GM13976 (cell line): Measurements from ENCODE around the gene UPK2.

Source experiments
- DNase-seq: peaks from one replicate; pipeline ENCODE4 v3.0.0; 2012; ENCODE audit warnings: low spot score
- CTCF ChIP-seq: IDR thresholded peaks from 2 replicates; pipeline ENCODE4 v1.5.1; 2012; ENCODE audit warnings: borderline replicate concordance, mild to moderate bottlenecking; ENCODE audit not compliant: insufficient read depth; ENCODE audit errors: extremely low read depth, missing control alignments, control extremely low read depth
- in situ Hi-C: fragments of 300-500 bp; cut with MboI; formaldehyde crosslinking; loops from one replicate; pipeline ENCODE4 v1.12.0; 2022; ENCODE audit warnings: low sequenced_read_pairs, mixed read lengths, inconsistent platforms; ENCODE audit not compliant: unreplicated experiment

UPK2 gene

GRCh38 chr11:118923721-118924587 lies 32.1 kb upstream of the UPK2 start:
- in situ Hi-C loops = no loop called here
- DNase-seq = no peak
- no peak for TF ChIP-seq CTCF

GRCh38 chr11:118924591-118925585 lies 31.2 kb upstream of the UPK2 start:
- peak; percentile 83 for DNase-seq
- in situ Hi-C loops = no loop called here
- TF ChIP-seq CTCF = no peak

- no peak for TF ChIP-seq CTCF
- in situ Hi-C loops = no loop called here
- no peak for DNase-seq
These were observed 28.5 kb upstream of the UPK2 start for GRCh38 chr11:118927554-118928100.

- peak; percentile 95 for DNase-seq
- peak; percentile 90 for TF ChIP-seq CTCF
- in situ Hi-C loops = no loop called here
These were observed 27.8 kb upstream of the UPK2 start for GRCh38 chr11:118928101-118928869.

GRCh38 chr11:118928870-118929500 lies 27.1 kb upstream of the UPK2 start:
- no peak for DNase-seq
- in situ Hi-C loops = no loop called here
- no peak for TF ChIP-seq CTCF
